Kidney (tissue), 14 donors: Measurements from ENCODE around the gene STAB1. TPM values are rescaled to one million over a fixed set of nuclear protein-coding genes. Genes with fewer than 3 reads are reported as not detected.
A peak's percentile ranks its signal among the peaks of the same experiment; 100 is the strongest.

Source experiments
- DNase-seq, 5 donors: peaks; one replicate each; pipeline ENCODE4 v3.0.0-alpha.2; 2013 to 2020
- FAIRE-seq: peaks from 2 replicates; lab custom pipeline; 2012; peaks lifted over from hg19 to GRCh38; lab: Jason Lieb, UNC
- H3K27ac ChIP-seq, 2 donors: one replicate each; pipeline ENCODE4 v1.7.0; 2013; ENCODE audit warnings: low read depth in 2 of 2, low read length in 2 of 2, inconsistent platforms in 1 of 2
- H3K27me3 ChIP-seq: one replicate; pipeline ENCODE4 v1.7.1; 2013; ENCODE audit warnings: low read length, inconsistent platforms; ENCODE audit not compliant: control insufficient read depth, insufficient read depth
- H3K36me3 ChIP-seq, 3 donors: one replicate each; pipeline versions ENCODE4 v1.7.0 to v1.7.1; 2013; ENCODE audit warnings: low read length in 3 of 3, control low read depth in 1 of 3, inconsistent platforms in 1 of 3; ENCODE audit not compliant: insufficient read depth in 3 of 3, control insufficient read depth in 2 of 3
- H3K4me1 ChIP-seq, 3 donors: one replicate each; pipeline versions ENCODE4 v1.7.0 to v1.7.1; 2013; ENCODE audit warnings: low read length in 3 of 3, inconsistent platforms in 1 of 3, low read depth in 1 of 3; ENCODE audit not compliant: control insufficient read depth in 2 of 3, insufficient read depth in 2 of 3
- H3K4me3 ChIP-seq, 3 donors: one replicate each; pipeline versions ENCODE4 v1.7.0 to v1.8.1; 2013; ENCODE audit warnings: low read length in 3 of 3, control low read depth in 1 of 3, inconsistent platforms in 1 of 3
- H3K9ac ChIP-seq, 3 donors: one replicate each; pipeline versions ENCODE4 v1.7.0 to v1.7.1; 2013; ENCODE audit warnings: low read length in 3 of 3, control low read depth in 1 of 3, inconsistent platforms in 1 of 3
- H3K9me3 ChIP-seq, 3 donors: one replicate each; pipeline versions ENCODE4 v1.7.0 to v1.7.1; 2013; ENCODE audit warnings: low read length in 3 of 3, control low read depth in 1 of 3, inconsistent platforms in 1 of 3; ENCODE audit not compliant: control insufficient read depth in 2 of 3, insufficient read depth in 1 of 3
- CTCF ChIP-seq: IDR thresholded peaks from 3 replicates; pipeline ENCODE4 v1.5.1; 2012; ENCODE audit warnings: mild to moderate bottlenecking, moderate library complexity, borderline replicate concordance; ENCODE audit not compliant: insufficient read depth; ENCODE audit errors: extremely low read depth
- intact Hi-C: fragments of 100-400 bp; cut with DNase I; formaldehyde crosslinking; loops from one replicate; pipeline ENCODE4 v1.11.1; 2022
- polyA plus RNA-seq: library from polyadenylated mRNA; stranded (reverse); fragments of 350-450 nt; fragmentation: Illumina TruSeq; extraction: RNeasy Lipid Tissue Mini Kit (QIAGEN cat#74804); gene quantifications from one replicate; pipeline ENCODE4 v1.2.3, GENCODE V29; 2014; ENCODE audit warnings: low read depth, low replicate concordance; ENCODE audit not compliant: insufficient read depth
- total RNA-seq: library from RNA; stranded (reverse); fragmentation: NEBNext Ultra II Directional; extraction: Animal tissue kit (Norgen Biotek cat#: 25700); gene quantifications from one replicate; pipeline ENCODE4 v1.2.1, GENCODE V29; 2021
- donor health status: control.
- donor health status: control.
- donor health status: control.
- donor health status: control.
- donor health status: control.
- donor health status: DM: yes; HTN: yes; CAD: no.
- donor health status: Normal renal cell carcinoma (clear cell type).

STAB1 gene
- total and polyA plus RNA-seq, 2 donors from 2014 or later, result 98.4 to 379 TPM

- peaks cover 3 to 31% (median 12%) of the 10 kb centered on the region in 3 donors for H3K4me1 ChIP-seq
- peak overlapping the region in 2 of 3 donors; percentile 3 to 48 for H3K4me3 ChIP-seq
- no peak for TF ChIP-seq CTCF
- peak overlapping the region in 1 of 3 donors; percentile 31 for H3K9ac ChIP-seq
- peak in 1 of 5 donors; percentile 54 for DNase-seq
- FAIRE-seq, result no peak
- peaks cover 0 to 4% (median 0%) of the 10 kb centered on the region in 3 donors for H3K36me3 ChIP-seq
- no peaks in the 10 kb centered on the region for H3K9me3 ChIP-seq
- intact Hi-C loops, result no loop called here
- H3K27me3 ChIP-seq, result no peaks in the 10 kb centered on the region
- H3K27ac ChIP-seq, result no peak overlapping the region
Observed at GRCh38 chr3:52535411-52536111, 40.4 kb downstream of the STAB1 start.

GRCh38 chr3:52536112-52536368 lies 40.9 kb downstream of the STAB1 start:
- no peak overlapping the region for H3K27ac ChIP-seq
- intact Hi-C loops, result no loop called here
- H3K4me3 ChIP-seq, result peak overlapping the region; percentile 3 to 61 (median 48)
- H3K4me1 ChIP-seq, result peaks cover 3 to 31% (median 12%) of the 10 kb centered on the region in 3 donors
- DNase-seq (no peak), FAIRE-seq (no peak)
- H3K27me3 ChIP-seq, result no peaks in the 10 kb centered on the region
- H3K9me3 ChIP-seq, result no peaks in the 10 kb centered on the region
- peaks cover 0 to 9% (median 0%) of the 10 kb centered on the region in 3 donors for H3K36me3 ChIP-seq
- peak overlapping the region in 1 of 3 donors; percentile 31 for H3K9ac ChIP-seq
- no peak for TF ChIP-seq CTCF

- peak within 1 kb of the TSS; percentile 63 to 97 (median 80) for H3K9ac ChIP-seq
- no peaks in the 10 kb centered on the region for H3K9me3 ChIP-seq
- peak; percentile 5 for TF ChIP-seq CTCF
- H3K4me1 ChIP-seq, result peaks cover 3 to 31% (median 12%) of the 10 kb centered on the region in 3 donors
- no peaks in the 10 kb centered on the region for H3K27me3 ChIP-seq
- peaks cover 0 to 10% (median 0%) of the 10 kb centered on the region in 3 donors for H3K36me3 ChIP-seq
- FAIRE-seq (peak; percentile 91), DNase-seq (peak; percentile 98 to 100 (median 99))
- H3K27ac ChIP-seq, result peak within 1 kb of the TSS; percentile 87 to 96
- peak within 1 kb of the TSS; percentile 87 to 97 (median 93) for H3K4me3 ChIP-seq
- intact Hi-C loops, result no loop called here
Observed at GRCh38 chr3:52536369-52537164, 41.4 kb downstream of the STAB1 start, which contains the start of gene UQCC5. Gene UQCC5, plus strand, starts transcription at chr3:52536605. Its CDS starts 151 bp downstream, at chr3:52536756.
